ENCODE results near the gene ARHGAP24. TPM values are rescaled to one million over a fixed set of nuclear protein-coding genes. Genes with fewer than 3 reads are reported as not detected.

The ARHGAP24 gene
- total RNA-seq, 4 donors from 2014 or later: 3.6 to 35.3 (median 7.2) TPM

- Histone ChIP-seq H3K4me3 (no peak overlapping the region), H3K27me3 (no peaks in the 10 kb centered on the region), H3K27ac (no peak overlapping the region), H3K4me1 (peaks cover 0 to 6% (median 4%) of the 10 kb centered on the region in 3 donors), H3K9me3 (no peaks in the 10 kb centered on the region), H3K36me3 (no peaks in the 10 kb centered on the region)
- intact Hi-C loops (cut with DNase I): no loop called here
- TF ChIP-seq, protein P1, sequence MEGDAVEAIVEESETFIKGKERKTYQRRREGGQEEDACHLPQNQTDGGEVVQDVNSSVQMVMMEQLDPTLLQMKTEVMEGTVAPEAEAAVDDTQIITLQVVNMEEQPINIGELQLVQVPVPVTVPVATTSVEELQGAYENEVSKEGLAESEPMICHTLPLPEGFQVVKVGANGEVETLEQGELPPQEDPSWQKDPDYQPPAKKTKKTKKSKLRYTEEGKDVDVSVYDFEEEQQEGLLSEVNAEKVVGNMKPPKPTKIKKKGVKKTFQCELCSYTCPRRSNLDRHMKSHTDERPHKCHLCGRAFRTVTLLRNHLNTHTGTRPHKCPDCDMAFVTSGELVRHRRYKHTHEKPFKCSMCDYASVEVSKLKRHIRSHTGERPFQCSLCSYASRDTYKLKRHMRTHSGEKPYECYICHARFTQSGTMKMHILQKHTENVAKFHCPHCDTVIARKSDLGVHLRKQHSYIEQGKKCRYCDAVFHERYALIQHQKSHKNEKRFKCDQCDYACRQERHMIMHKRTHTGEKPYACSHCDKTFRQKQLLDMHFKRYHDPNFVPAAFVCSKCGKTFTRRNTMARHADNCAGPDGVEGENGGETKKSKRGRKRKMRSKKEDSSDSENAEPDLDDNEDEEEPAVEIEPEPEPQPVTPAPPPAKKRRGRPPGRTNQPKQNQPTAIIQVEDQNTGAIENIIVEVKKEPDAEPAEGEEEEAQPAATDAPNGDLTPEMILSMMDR (IDR thresholded peaks at IDR 0.05): no peak
- TF ChIP-seq POLR2A (IDR thresholded peaks at IDR 0.05): no peak
- 56 to 63% methylated on average over 6 of the region's 6 CpGs for WGBS, 2 donors
- no peak for DNase-seq
Measured at GRCh38 chr4:85860066-85860740, 385.3 kb downstream of the ARHGAP24 start.

- intact Hi-C loops (cut with DNase I): no loop called here
- Histone ChIP-seq H3K36me3 (no peaks in the 10 kb centered on the region), H3K4me3 (no peak overlapping the region), H3K4me1 (peaks cover 0 to 6% (median 4%) of the 10 kb centered on the region in 3 donors), H3K27me3 (no peaks in the 10 kb centered on the region), H3K27ac (no peak overlapping the region), H3K9me3 (no peaks in the 10 kb centered on the region)
- no peak for DNase-seq
- TF ChIP-seq, protein P1 (IDR thresholded peaks at IDR 0.05): no peak
- TF ChIP-seq POLR2A (IDR thresholded peaks at IDR 0.05): no peak
- WGBS, 2 donors: 54 to 55% methylated on average over 5 of the region's 5 CpGs
Measured at GRCh38 chr4:85861064-85861765, 386.3 kb downstream of the ARHGAP24 start.

- no peak overlapping the region for H3K27ac ChIP-seq
- no peak for DNase-seq
- no peaks in the 10 kb centered on the region for H3K27me3 ChIP-seq
- peaks cover 0 to 6% (median 4%) of the 10 kb centered on the region in 3 donors for H3K4me1 ChIP-seq
- 85 to 86% methylated on average over 4 of the region's 4 CpGs for WGBS, 2 donors
- no peak overlapping the region for H3K4me3 ChIP-seq
- H3K36me3 ChIP-seq: no peaks in the 10 kb centered on the region
- no peak for TF ChIP-seq POLR2A (IDR thresholded peaks at IDR 0.05)
- TF ChIP-seq, protein P1 (IDR thresholded peaks at IDR 0.05): no peak
- intact Hi-C loops (cut with DNase I): no loop called here
- no peaks in the 10 kb centered on the region for H3K9me3 ChIP-seq
Measured at GRCh38 chr4:85862896-85863295, 387.9 kb downstream of the ARHGAP24 start.

DNA sequence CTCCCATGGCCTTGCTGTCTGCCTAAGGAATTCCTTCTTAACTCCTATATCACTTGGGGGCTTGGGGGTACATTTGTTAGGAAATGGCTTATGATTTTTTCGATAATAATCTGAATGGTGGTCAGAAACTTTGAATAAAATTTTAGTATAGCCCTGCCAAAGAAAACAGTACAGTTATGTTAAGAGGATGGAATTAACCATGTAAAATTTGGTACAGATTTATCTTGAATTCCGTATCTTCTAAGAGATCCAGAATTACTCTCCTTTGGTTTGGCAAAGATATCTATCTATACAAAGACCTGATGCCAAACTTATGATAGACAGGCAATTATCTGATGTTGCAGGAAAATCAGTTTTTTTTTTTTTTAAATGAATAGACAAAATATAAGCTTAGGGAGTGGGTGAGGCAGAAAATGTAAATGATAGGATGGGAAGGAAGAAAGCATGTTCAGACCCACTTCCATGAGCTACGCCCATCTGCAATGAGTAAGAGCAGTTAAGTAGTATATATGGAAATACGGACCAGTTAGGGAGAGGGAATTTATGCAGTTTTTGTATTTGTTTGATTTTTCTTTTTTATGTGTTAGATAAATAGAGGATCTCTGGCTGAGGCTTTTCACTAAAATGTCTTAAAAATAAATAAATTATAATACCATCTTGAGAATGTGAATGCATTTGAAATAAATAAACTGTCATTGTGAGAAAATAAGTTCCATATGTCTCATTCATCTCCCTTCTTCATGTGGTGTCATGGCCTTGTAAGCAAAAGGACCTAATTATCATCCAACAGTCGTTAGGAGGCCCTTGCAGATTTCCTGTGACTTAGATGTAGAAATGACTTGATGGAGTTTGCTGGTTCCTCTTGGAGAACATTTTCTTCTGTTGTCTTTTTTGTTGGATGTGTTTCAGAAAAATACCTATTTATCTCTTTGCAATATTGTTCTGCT, 389.6 kb downstream of the ARHGAP24 start:
- DNase-seq: no peak
- intact Hi-C loops (cut with DNase I): no loop called here
- peaks cover 0 to 6% (median 4%) of the 10 kb centered on the region in 3 donors for H3K4me1 ChIP-seq
- no peaks in the 10 kb centered on the region for H3K27me3 ChIP-seq
- no peaks in the 10 kb centered on the region for H3K9me3 ChIP-seq
- no peaks in the 10 kb centered on the region for H3K36me3 ChIP-seq
- no peak overlapping the region for H3K27ac ChIP-seq
- no peak overlapping the region for H3K4me3 ChIP-seq
- WGBS, 2 donors: 59 to 63% methylated on average over 5 of the region's 5 CpGs
- TF ChIP-seq, protein P1 (IDR thresholded peaks at IDR 0.05): no peak
- no peak for TF ChIP-seq POLR2A (IDR thresholded peaks at IDR 0.05)

Measured in esophagus squamous epithelium (tissue), 5 donors.